Keratinocyte (primary cell): ENCODE results near the gene NAA25. TPM values are rescaled to one million over a fixed set of nuclear protein-coding genes. Genes with fewer than 3 reads are reported as not detected.
"Not testable (repeated sequence)": the region's sequence is repeated elsewhere in the genome, so short reads cannot be mapped to it uniquely, and the experiment has no call there.

Source experiments
- DNase-seq: peaks from one replicate; pipeline ENCODE4 v3.0.0-alpha.2; 2011; ENCODE audit warnings: low read depth, missing footprints, low spot score
- FAIRE-seq: peaks from 2 replicates; lab custom pipeline; 2011; peaks lifted over from hg19 to GRCh38; lab: Jason Lieb, UNC
- H2AFZ ChIP-seq: 2 replicates; pipeline ENCODE4 v1.6.0; 2012; ENCODE audit warnings: low read length, control low read depth, inconsistent platforms; ENCODE audit not compliant: control insufficient read depth
- H3K27ac ChIP-seq: 2 replicates; pipeline ENCODE4 v1.5.1; 2011; ENCODE audit warnings: low read length; ENCODE audit not compliant: control insufficient read depth, insufficient read depth
- H3K27me3 ChIP-seq: 3 replicates; pipeline ENCODE4 v1.6.0; 2011; ENCODE audit warnings: low read length; ENCODE audit not compliant: control insufficient read depth, insufficient read depth; ENCODE audit errors: extremely low read depth
- H3K36me3 ChIP-seq, 2 experiments: 2 replicates in 1 of 2; 3 replicates in 1 of 2; pipeline ENCODE4 v1.5.1; 2011; ENCODE audit warnings: low read length in 2 of 2, mild to moderate bottlenecking in 1 of 2; ENCODE audit not compliant: control insufficient read depth in 2 of 2, insufficient read depth in 2 of 2; ENCODE audit errors: extremely low read depth in 1 of 2
- H3K4me1 ChIP-seq: 3 replicates; pipeline ENCODE4 v1.5.1; 2011; ENCODE audit warnings: low read length; ENCODE audit not compliant: control insufficient read depth, insufficient read depth; ENCODE audit errors: extremely low read depth
- H3K4me2 ChIP-seq: 3 replicates; pipeline ENCODE4 v1.6.0; 2011; ENCODE audit warnings: low read depth, low read length; ENCODE audit not compliant: control insufficient read depth, insufficient read depth; ENCODE audit errors: extremely low read depth
- H3K4me3 ChIP-seq, 3 experiments: fragments of 200-600 bp in 1 of 3; sonication (generic) in 1 of 3; 2 replicates in 2 of 3; 3 replicates in 1 of 3; pipeline ENCODE4 v1.5.1; 2011 to 2016; ENCODE audit warnings: low read length in 3 of 3, mild to moderate bottlenecking in 3 of 3, control low read depth in 2 of 3, inconsistent platforms in 1 of 3, low read depth in 1 of 3, mixed read lengths in 1 of 3, mixed run types in 1 of 3, moderate library complexity in 1 of 3; ENCODE audit not compliant: control insufficient read depth in 2 of 3, insufficient read depth in 2 of 3; ENCODE audit errors: extremely low read depth in 1 of 3
- H3K79me2 ChIP-seq: 2 replicates; pipeline ENCODE4 v1.6.0; 2012; ENCODE audit warnings: low read length; ENCODE audit not compliant: control insufficient read depth, insufficient read depth
- H3K9ac ChIP-seq: 3 replicates; pipeline ENCODE4 v1.6.0; 2011; ENCODE audit warnings: low read length; ENCODE audit not compliant: control insufficient read depth, insufficient read depth; ENCODE audit errors: extremely low read depth
- H3K9me1 ChIP-seq: 3 replicates; pipeline ENCODE4 v1.6.0; 2011; ENCODE audit warnings: low read length; ENCODE audit not compliant: control insufficient read depth, insufficient read depth; ENCODE audit errors: extremely low read depth
- H3K9me3 ChIP-seq: 2 replicates; pipeline ENCODE4 v1.5.1; 2012; ENCODE audit warnings: low read depth, low read length; ENCODE audit not compliant: control insufficient read depth
- H4K20me1 ChIP-seq: 3 replicates; pipeline ENCODE4 v1.6.0; 2011; ENCODE audit warnings: low read length; ENCODE audit not compliant: control insufficient read depth, insufficient read depth; ENCODE audit errors: extremely low read depth
- EZH2 ChIP-seq: IDR thresholded peaks from one replicate; pipeline ENCODE4 v1.6.1; 2012; ENCODE audit warnings: inconsistent platforms, mild to moderate bottlenecking, low read length, moderate library complexity
- dilution Hi-C: fragments of 300-500 bp; cut with MboI; formaldehyde crosslinking; loops from one replicate; pipeline ENCODE4 v1.7.0; 2020; ENCODE audit warnings: low sequenced_read_pairs; ENCODE audit not compliant: extremely low pct_ligation_motif_present
- polyA plus RNA-seq, 5 experiments: library from polyadenylated mRNA; depleted of rRNA in 3 of 5; stranded (reverse) in 3 of 5; stranded (forward) in 1 of 5; unstranded in 1 of 5; fragments of >200 nt; gene quantifications; 1 replicate in 1 of 5; 2 replicates in 3 of 5; 3 replicates in 1 of 5; pipeline versions ENCODE4 v1.2.1 to v1.2.3, GENCODE V29; 2011 to 2012; ENCODE audit warnings: missing spikeins in 2 of 5, low read depth in 1 of 5, low replicate concordance in 1 of 5
- TF ChIP-seq, protein P1 (sequence below), 3 experiments: IDR thresholded peaks in 1 of 3; conservative IDR thresholded peaks in 1 of 3; optimal IDR thresholded peaks in 1 of 3; 2 replicates in 2 of 3; 3 replicates in 1 of 3; pipeline versions ENCODE3 to v1.5.1; 2011; ENCODE audit warnings: low read length in 3 of 3, mild to moderate bottlenecking in 3 of 3, moderate library complexity in 2 of 3, control low read depth in 1 of 3, inconsistent platforms in 1 of 3; ENCODE audit not compliant: insufficient read depth in 2 of 3; ENCODE audit errors: extremely low read depth in 1 of 3

NAA25 gene
- polyA plus RNA-seq, 1 donor (not counting 4 experiments of a cell fraction or from before 2014, with no cell fraction given): 26.1 TPM

DNA sequence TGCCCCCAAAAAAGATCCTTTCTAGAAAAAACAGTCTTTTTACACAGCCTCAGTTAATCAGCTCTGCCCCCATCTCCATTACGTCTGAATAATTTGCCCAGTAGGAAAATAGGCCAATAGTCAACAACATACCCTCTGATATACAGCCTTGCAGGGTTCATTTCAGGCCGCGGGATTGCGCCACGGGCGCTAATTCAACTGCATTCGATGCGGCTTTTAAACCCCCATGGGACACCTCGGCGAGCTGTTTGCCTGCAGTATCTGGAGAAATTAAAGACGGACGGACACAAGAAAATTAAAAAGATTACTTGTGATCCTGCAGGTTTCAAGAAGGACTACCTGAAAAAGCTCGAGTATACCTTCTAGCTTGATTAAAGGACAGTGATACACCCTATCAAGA is 59.2 kb downstream of the NAA25 start:
- H3K4me3 ChIP-seq: no peak overlapping the region
- H4K20me1 ChIP-seq: no peaks in the 10 kb centered on the region
- H3K9me3 ChIP-seq: no peaks in the 10 kb centered on the region
- peaks cover 24 to 28% of the 10 kb centered on the region in 2 experiments for H3K36me3 ChIP-seq
- no peak for TF ChIP-seq EZH2
- TF ChIP-seq, protein P1, sequence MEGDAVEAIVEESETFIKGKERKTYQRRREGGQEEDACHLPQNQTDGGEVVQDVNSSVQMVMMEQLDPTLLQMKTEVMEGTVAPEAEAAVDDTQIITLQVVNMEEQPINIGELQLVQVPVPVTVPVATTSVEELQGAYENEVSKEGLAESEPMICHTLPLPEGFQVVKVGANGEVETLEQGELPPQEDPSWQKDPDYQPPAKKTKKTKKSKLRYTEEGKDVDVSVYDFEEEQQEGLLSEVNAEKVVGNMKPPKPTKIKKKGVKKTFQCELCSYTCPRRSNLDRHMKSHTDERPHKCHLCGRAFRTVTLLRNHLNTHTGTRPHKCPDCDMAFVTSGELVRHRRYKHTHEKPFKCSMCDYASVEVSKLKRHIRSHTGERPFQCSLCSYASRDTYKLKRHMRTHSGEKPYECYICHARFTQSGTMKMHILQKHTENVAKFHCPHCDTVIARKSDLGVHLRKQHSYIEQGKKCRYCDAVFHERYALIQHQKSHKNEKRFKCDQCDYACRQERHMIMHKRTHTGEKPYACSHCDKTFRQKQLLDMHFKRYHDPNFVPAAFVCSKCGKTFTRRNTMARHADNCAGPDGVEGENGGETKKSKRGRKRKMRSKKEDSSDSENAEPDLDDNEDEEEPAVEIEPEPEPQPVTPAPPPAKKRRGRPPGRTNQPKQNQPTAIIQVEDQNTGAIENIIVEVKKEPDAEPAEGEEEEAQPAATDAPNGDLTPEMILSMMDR (optimal IDR thresholded peaks at IDR 0.05 in 1 of 3, IDR thresholded peaks at IDR 0.05 in 1 of 3, conservative IDR thresholded peaks at IDR 0.05 in 1 of 3; ENCODE audit: extremely low read depth in 1 of 3, insufficient read depth in 2 of 3, low read length in 3 of 3): no peak
- FAIRE-seq (no peak), DNase-seq (no peak)
- no peaks in the 10 kb centered on the region for H3K27me3 ChIP-seq
- no peak overlapping the region for H2AFZ ChIP-seq
- no peaks in the 10 kb centered on the region for H3K4me1 ChIP-seq
- peaks cover 5% of the 10 kb centered on the region for H3K79me2 ChIP-seq
- no peak overlapping the region for H3K9ac ChIP-seq
- dilution Hi-C loops: no loop called here
- no peak overlapping the region for H3K4me2 ChIP-seq
- H3K9me1 ChIP-seq: no peaks in the 10 kb centered on the region
- H3K27ac ChIP-seq: no peak overlapping the region

DNA sequence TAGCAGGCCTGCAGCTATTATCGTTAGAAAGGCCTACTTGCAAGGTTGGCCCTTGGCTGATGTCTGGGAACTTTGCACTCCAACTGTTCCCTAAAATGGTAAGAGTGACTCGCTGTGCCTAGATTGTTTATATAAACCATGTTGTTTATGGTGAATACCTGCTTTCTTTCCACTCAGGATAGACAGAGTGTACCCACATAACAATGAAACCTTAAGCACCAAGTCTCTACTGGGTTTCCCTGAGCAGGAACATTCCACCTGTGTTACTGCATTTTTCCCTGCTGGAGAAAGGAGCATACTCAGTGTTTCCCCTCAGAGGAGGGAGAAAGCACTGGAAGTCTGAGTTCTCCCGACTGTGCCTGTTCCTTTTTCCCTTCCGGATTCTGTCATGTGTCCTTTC is 62.6 kb downstream of the NAA25 start:
- no peak overlapping the region for H3K9ac ChIP-seq
- H3K27me3 ChIP-seq: no peaks in the 10 kb centered on the region
- DNase-seq: no peak
- no peak for FAIRE-seq
- peaks cover 23 to 32% of the 10 kb centered on the region in 2 experiments for H3K36me3 ChIP-seq
- H2AFZ ChIP-seq: no peak overlapping the region
- H3K9me3 ChIP-seq: no peaks in the 10 kb centered on the region
- dilution Hi-C loops: no loop called here
- H3K4me3 ChIP-seq: no peak overlapping the region
- no peaks in the 10 kb centered on the region for H3K9me1 ChIP-seq
- TF ChIP-seq, protein P1 (optimal IDR thresholded peaks at IDR 0.05 in 1 of 3, IDR thresholded peaks at IDR 0.05 in 1 of 3, conservative IDR thresholded peaks at IDR 0.05 in 1 of 3; ENCODE audit: extremely low read depth in 1 of 3, insufficient read depth in 2 of 3, low read length in 3 of 3): no peak
- no peak for TF ChIP-seq EZH2
- no peak overlapping the region for H3K4me2 ChIP-seq
- no peaks in the 10 kb centered on the region for H4K20me1 ChIP-seq
- H3K79me2 ChIP-seq: no peaks in the 10 kb centered on the region
- no peaks in the 10 kb centered on the region for H3K4me1 ChIP-seq
- no peak overlapping the region for H3K27ac ChIP-seq

DNA sequence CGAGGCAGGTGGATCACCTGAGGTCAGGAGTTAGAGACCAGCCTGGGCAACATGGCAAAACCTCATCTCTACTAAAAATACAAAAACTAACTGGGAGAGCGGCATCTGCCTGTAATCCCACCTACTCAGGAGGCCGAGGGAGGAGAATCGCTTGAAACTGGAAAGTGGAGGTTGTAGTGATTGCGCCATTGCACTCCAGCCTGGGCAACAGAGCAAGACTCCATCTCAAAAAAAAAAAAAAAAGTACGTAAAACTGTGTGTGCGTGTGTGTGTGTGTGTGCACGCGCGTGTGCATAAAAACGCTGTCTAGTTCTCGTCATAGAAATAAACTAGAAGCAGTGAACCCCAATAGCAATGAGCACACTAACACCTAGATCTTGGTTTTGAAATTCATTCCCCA is 72.0 kb downstream of the NAA25 start:
- H3K4me1 ChIP-seq, DNase-seq, H3K4me2 ChIP-seq, H3K79me2 ChIP-seq, H3K27me3 ChIP-seq, H2AFZ ChIP-seq, FAIRE-seq, H3K27ac ChIP-seq, H3K9me1 ChIP-seq, H3K4me3 ChIP-seq, H3K9ac ChIP-seq, H3K9me3 ChIP-seq, H4K20me1 ChIP-seq, dilution Hi-C loops: not testable (repeated sequence)
- peaks cover 12 to 38% of the 10 kb centered on the region in 2 experiments for H3K36me3 ChIP-seq
